ENCODE data around the gene DNAH1.

DNA sequence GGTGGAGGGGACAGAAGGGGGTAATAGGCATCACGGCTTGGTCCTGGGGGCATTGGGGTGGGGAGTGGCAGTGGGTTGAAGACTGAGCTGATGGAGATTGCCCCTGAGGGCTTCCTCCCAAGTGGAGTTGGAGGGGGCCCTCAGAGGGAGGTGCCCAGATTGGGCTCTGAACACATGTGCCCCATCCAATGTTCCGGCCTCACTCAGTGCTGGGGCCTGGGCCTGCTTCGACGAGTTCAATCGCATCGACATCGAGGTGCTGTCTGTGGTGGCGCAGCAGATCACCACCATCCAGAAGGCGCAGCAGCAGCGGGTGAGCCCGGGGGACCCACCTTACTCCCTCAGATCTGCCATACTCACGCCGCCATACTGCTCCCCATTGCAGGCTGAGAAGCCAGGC, 45.3 kb downstream of the DNAH1 start:
- no peak for TF ChIP-seq EZH2 (IDR thresholded peaks at IDR 0.05; ENCODE audit: insufficient read depth, poor library complexity, severe bottlenecking)
- no peak for TF ChIP-seq EZH2phosphoT487 (IDR thresholded peaks at IDR 0.05; ENCODE audit: insufficient read depth, low read depth)
